GM18498 (cell line): ENCODE data around the gene SHISA6.

Experiments used
- ATAC-seq: cut with Tn5 transposase; IDR thresholded peaks from one replicate; pipeline ENCODE4 v1.9.1; 2021; ENCODE audit warnings: mild to moderate bottlenecking, moderate library complexity; ENCODE audit not compliant: unreplicated experiment

Gene SHISA6

DNA sequence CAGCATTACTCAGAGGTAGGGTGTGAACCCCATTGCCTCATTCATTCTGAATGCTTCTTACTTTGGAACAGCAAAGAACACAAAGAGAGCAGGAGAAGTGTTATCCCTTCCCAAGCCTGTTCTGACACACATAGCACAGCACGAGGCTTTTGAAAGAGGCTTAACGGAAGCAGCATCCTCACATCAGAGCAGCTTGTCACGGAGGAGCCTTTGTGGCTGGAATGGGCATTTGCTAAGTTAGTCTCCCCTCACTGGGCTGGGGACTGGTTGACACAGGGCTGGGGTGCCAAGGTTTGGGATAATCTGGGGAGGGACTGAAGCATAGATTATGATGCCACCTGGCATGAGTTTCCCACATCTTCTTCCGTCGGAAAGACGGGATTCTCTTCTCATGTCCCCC, 189.7 kb downstream of the SHISA6 start:
- no peak for ATAC-seq

DNA sequence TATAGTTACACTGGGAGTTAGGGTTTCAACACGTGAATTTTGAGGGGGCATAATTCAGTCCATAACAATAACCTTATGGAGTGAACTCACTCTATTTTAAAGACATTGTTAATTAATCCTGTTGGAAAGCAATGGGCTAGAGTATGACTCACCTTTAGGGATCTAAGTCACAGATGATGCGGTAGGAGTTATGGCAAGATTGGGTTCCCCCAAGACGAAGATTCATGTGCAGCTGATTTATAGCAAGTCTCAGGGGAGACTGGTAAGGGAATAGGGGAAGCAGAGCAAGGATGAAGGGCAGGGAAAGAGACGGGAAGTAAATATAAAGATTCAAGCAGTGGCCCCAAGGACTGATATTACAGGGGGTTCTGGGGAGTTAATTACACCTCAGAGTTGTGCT, 197.7 kb downstream of the SHISA6 start:
- ATAC-seq, result no peak

DNA sequence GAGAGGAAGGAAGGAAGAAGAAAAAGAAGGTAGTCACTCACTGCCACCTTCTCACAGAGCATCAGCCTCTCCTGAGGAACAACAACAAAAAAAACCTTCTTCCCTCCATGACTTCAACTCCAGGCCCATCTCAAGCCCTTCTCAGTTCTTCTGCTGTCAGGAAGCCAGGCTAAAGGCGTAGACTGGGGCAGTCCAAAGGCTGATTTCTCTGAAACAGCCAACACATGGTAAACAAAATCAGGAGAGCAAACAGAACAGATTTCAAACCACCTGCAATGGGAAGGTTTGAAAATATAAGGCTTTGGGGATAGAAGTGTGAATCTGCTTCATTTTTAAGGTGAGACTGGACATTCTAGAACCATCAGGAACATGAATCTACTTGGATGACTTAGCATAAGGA, 200.0 kb downstream of the SHISA6 start:
- no peak for ATAC-seq

DNA sequence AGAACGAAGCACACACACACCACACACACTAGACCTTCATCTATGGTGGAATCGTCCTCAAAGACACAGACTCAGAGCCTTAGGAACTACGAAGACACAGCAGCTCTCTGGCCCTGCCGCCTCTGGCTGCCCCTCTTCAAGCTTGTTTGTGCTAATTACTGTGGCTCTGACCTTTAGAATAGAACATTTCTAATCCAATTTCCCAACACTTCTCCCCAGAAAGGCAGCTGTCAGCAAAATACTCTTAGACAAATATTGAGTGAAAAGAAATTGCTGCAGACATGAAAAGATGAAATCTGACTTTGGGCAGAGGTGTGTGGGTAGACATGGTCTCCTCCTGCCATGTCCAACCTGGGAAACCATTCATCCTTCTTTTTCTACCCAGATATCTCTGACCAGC, 205.3 kb downstream of the SHISA6 start:
- no peak for ATAC-seq

DNA sequence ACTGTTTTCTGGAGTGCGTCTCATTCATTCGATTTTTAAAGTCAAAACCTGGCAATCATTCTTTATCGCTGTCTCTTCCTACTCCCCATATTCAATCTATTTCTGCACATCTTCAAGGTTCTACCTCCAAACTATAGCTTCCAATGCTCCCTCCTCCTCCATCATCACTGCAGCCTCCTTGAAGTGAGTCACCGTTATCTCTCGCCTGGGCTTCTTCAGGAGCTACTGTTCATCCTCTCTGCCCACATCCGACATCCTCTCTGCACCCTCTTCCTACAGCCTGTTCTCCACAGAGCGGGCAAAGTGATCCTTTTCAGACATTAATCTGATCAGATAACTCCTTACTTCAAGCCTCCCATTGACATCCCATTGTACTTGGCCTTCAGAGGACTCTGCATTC, 213.1 kb downstream of the SHISA6 start:
- no peak for ATAC-seq

DNA sequence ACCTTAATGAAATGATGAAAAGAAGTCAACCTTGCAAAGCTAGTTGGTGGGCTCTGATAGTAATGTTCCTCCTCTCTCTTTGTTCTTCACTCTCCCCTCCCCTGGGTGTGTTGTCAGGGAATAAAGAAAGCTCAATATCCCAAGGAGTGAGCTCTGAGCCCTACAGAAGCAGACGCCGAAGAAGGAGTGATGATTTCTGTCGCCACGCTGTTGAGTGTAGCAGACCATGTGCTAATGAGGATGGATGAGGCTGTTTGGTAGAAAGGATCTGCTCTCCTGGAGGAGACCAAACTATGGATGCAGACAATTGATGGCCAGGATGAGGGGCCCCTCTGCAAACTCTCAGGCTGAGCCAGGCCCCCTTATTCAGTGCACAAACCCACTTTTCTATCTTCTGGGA, 217.3 kb downstream of the SHISA6 start:
- ATAC-seq, result no peak

DNA sequence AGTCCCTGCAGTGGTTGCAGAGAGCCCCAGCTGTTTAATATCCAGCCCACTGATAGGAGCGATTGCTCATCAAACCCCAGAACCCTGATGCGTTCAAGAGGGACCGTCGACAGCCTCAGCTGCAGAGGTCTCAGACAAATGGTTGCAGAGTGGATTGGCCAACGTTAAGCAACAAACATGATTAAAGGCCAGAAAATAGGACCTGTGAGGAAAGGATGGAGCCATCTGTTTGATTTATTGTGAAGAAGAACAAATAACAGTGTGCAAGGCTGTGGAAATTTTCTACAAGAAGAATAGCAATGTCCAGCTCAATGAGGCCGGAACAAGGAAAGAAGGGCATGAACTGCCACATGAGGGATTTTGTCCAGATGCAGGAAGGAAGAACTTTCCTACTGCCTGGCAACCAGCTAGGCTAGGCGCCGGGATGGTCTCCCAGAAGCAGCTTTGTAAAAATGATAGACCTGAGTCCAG, 218.9 kb downstream of the SHISA6 start:
- ATAC-seq, result no peak

DNA sequence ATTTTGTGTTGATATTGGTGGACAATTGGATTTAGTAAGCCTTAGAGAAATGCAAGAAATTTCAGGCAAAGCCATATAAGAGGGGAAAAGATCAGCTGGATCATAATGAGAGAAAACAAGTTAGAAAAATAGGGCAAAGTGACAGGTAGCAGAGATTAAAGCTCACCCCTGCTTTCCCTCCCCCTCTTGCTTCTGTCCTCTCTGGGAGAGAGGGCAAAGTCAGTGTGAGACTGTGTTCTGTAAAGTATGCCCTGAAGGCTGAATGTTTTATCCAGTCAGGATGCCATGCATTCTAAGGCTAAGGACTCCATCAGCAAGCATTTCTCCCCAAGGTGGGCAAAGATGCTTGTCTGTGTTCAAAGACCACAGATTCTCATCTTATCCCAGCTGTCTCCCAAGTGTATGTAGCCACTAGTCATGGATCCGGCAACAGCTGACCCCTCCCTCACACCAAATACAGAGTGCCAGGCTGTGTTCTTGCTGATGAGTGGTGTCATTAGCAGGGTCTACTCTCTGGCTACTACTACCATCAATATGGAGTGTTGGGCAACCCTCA, 221.1 kb downstream of the SHISA6 start:
- no peak for ATAC-seq

DNA sequence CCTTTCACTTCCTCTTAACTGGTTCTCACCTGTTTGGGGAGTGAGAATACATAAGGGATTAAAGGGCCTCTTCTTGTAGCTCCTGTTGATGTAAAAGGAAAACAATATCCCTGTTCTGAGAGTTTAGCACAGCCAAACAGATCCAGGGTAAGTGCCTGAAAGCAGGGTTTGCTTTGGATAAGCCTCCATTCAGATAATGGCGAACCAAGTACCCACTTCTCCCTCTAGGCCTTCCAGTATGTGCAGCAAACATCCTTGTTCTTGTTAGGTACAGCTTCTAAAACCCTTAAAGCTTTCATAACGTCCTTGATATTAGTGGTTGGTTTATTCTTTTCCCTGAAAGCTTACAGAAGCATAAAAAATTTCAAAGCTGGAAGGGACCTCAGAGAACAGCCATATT, 226.6 kb downstream of the SHISA6 start:
- no peak for ATAC-seq

DNA sequence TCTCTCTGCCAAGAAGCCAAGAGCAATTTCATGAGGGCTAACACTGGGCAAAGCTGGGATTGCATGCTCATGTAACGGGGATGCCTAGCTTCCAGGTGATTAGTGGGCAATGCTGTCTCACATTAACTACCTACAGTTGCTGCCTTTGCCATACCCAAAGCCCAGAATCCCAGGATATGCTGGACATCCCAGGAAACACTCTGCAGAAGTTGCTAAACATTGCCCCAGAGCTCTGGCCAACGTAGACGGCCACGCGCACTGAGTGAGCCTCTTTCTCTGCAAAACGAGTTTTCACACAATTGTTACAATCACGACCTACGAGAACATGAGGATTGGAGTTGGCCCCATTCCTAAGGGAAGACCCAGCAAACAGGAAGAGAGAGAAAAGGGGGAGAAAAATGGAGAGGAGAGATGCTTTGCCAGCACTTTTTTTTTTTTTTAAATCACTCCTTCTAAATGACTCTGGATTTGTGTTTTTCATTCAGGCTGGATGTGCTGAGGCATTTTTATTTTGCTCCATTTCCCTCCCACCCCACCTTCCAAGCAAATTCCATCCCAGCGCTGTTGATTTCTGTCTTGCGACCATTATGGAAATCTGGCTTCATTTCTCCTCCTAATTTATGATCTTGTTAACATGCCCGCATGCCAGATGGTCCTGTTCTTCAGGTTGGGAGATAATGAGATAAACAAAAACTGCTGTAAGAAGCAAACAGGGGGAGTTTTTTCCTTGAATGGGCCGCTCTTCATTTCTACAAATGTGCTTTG, 244.5 kb downstream of the SHISA6 start:
- ATAC-seq, result no peak

DNA sequence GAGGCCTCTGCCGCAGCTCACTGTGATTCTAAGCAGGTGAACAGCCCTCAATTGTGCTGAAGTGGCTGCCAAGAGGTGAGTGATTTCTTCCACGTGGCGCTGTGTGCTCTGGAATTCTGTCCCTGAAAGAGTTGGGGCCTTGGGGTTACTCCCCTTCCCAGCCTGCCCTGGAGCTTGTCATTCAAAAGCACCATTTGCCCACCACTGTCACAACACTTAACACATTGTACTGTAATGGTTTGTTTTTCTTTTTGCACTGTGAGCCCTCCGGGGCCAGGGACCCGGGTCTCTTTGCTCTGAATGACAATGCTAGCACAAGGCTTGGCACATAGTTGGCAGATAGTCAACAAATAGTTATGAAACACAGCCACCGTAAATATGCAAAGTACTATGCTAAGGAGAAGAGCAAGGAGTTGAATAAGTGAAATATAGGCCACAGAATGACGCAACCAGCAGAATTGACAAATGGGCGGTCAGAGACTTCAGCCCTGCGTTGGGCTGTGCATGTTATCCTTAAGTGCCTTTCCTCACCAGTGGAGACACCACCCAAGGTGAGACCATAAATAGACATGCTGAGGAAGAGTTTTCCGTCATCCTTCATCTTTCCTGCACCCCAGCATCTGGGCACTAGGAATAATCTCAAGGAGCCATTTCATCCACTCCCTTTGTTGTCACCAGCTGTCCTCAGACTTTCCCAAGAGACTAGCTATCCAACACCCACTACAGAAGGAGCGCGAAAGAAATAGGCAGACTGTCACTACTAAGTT, 245.3 kb downstream of the SHISA6 start:
- ATAC-seq, result no peak

DNA sequence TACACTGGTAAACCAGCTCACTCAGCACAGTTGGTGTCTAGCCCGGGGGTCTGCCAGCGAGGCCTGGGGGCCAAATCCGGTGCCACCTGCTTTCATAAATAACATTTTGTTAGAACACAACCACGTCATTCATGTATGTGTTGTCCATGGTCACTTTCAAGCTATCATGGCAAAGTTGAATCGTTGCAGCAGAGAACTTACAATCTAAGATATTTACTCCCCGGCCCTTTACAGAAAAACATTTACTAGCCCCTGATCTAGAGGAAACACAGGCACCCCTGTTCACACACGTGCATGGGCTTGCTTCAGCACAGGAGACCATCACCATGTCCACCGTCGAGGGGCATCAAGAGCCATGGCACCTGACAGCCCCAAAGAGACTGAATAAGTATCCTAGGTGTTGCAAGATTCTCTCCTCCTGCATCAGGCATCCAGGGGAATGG, 245.9 kb downstream of the SHISA6 start:
- no peak for ATAC-seq

DNA sequence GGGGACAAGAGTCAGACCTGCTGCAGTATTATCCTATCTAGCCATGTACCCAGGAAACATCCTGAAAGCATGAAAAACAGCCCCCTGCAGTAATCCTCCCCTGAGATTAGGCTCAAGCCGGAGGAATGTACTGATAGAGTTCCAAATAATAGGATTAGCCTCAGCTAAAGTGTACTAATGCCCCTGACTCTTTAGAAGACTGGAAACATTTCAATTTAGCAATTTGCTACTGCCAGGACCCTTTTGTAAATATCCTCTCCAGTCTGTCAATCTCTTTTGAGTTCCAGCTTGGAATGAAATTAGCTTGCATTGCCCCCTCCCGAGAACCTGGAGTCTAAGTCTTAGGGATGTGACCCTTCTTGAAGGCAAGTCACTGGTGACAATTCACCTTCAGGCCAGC, 246.5 kb downstream of the SHISA6 start:
- no peak for ATAC-seq

DNA sequence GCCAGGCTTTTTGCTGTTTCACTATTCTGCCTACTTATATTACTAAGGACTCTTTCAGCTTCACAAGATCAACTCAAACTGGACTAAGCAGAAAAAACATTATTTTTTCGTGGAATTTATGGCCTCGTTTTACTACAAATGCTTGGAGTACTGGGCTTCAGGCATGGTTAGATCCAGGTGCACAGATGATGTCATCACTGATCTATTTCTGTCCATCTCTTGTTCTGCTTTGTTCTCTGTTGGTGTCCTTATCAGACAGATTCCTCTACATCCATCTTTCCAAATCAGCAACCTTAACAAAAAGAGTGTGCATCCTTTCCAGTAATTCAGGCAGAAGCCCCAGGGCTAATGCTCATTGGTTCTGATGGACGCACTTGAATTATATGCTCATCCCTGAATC, 247.4 kb downstream of the SHISA6 start:
- ATAC-seq, result no peak

DNA sequence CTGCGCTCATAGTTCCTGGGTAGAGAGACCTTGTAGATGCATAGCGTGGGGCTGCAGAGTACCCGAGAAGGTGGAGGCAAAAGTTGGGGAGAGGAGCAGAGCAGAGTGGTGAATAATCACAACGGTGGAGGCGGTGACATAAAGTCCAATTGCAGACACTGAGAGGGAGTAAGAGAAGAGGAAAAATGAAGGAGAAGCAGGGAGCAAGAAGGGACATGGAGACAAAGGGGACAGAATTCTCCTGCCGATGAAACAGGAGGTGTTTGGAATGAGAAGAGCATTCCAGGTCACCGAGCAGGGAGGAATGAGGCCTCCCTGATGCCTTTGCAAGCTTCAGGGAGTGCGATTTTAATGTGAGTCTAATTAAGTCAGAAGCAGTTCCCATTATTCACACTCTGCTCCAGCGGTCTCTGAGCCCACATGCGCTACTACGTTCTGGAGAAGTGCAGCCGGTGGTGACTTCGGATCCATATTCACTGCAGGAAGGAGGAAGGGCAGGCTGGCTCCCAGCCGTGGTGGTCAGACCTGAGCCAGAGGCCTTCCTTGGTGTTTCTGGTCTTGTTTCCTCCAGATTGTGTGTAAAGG, 249.2 kb downstream of the SHISA6 start:
- ATAC-seq, result no peak

DNA sequence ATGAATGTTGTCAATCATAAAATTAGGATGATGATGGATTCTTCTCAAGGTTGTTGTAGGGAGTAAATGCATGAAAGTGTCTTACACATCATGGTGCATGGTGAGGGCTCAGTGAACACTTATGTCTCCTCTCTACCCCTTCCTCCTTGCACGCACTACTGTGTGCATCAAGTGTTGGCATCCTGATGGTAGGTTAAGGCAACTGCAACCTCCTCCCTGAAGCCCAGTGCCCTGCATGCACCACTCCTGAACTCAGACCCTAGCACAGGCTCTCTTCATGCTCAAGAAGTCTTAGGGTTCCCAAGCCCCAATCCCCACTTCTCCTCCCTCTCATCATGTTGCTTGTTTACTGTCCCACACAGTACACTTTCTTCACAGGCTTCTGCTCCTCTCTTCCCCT, 251.5 kb downstream of the SHISA6 start:
- no peak for ATAC-seq

DNA sequence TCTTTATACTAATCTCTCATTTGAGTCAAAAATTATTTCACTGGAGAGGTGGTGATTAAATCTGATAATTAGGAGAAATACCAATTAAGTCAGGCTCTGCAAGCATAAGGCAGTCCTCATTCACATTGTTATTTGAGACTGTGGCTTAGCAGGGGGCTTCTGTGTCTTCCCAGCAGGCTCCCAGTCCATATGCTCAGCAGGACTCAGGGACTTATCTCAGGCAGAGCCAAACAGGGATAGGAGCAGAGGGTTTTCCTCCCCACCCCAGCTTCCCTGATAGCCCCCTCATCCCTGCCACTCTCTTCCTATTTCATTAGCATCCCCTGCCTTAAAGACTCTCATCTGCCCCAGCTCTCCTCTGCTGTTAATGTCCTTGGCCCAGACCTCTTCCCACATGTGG, 252.9 kb downstream of the SHISA6 start:
- no peak for ATAC-seq

DNA sequence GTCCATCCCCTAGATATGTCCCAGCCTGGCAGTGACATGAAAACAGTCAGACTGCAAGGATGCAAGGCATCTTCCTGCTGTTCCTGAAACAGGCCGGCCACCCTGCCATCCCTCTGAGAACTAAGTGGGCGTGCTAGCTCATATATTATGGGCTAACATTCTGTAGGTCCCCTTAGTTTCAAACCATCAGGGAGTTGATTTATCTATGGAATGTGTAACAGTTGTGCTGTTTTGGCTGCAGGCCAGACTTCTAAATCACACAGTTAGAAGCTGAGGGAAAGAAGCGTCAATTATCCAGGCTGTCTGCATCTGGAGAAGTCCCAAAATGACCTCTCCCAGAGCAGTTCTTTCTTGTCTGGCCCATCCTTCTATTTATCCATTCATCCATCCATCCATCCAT, 254.6 kb downstream of the SHISA6 start:
- ATAC-seq, result no peak

DNA sequence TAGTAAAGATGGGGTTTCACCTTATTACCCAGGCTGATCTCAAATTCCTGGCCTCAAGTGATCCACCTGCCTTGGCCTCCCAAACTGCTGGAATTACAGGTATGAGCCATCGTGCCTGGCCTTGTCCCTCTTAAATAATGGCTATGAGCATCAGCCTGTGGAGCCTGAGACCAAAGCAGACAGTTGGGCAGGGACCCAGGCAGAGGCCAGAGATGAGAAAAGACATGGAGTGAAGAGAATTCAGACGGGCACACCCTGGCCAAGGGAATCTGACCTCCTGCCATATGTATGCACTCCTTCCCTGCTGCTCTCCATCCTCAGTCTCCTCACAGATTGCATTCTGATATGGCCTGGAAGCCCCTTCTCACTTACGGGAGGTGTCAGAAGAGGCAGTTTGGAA, 258.9 kb downstream of the SHISA6 start:
- no peak for ATAC-seq

DNA sequence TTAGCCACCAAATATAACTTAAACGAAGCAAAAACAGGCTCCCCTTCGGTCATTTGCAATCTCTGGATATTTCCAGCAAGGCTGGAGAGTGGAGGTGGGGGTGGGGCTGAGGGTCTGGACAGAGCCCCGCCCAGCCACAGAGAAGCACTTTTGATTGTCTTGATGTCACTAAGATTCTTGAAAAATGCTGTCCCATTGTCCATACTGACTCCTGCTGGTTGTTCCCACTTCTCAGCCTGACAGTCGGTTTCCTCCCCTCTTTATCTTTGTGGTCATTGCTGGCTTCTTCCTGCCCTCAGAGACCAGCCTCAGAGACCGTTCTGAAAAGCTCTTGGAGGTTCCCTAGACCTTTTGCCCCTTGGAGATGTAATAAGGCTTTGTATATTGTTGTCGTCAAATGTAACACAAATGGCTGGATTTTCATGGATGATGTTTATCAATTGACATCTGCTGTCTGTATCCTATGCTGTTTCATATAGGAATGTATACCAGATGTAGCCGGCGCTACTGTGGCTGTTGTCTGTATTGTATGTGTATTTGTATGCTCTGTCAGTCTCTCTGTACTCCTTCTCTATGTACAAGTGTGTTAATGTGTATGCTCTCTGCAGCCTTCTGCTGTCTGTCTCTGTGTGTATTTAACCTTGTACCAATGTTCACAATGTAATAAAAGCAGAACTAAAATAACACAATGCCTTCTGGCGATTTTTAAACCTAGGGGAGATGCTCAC, 262.5 kb downstream of the SHISA6 start:
- no peak for ATAC-seq

DNA sequence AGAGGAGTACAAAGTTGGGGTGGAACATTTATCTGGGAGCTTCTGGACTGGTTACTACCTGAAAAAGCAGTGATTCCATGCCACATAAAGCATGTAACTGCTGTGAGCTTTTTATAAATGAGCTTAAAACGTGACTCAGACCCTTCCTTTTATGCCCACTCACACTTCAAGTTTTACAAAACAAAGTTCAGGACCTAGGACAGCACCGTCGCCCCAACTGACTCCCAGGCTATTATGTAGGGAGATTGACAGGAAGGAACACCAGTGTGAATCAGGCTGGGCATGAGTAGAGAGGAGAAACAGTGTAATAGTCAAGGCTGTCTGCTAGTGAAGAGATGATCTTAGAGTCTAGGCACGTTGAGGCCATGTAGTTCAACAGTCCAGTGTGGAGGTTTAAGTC, 265.6 kb downstream of the SHISA6 start:
- ATAC-seq, result no peak
